HepG2 (cell line): ENCODE data around the gene P2RX3. TPM values are rescaled to one million over a fixed set of nuclear protein-coding genes. Genes with fewer than 3 reads are reported as not detected.

Source experiments
- ATAC-seq: fragments of 200-7000 bp; cut with Tn5 transposase; 3 replicates; pipeline ENCODE4 v1.9.1; 2020; ENCODE audit warnings: mild to moderate bottlenecking, moderate library complexity
- BruUV-seq: library from RNA; stranded (reverse); fragments of 400-500 nt; replicated peaks from 2 replicates; lab custom pipeline; 2021; lab: Mats Ljungman, UMichigan
- CTCF ChIA-PET: fragments of 300-600 bp; formaldehyde crosslinking; extraction: SDS; loops from one replicate; lab custom pipeline; 2021; ENCODE audit warnings: low total read pairs, inconsistent platforms, low intra/inter-chr PET ratio; lab: Yijun Ruan, JAX
- POLR2A ChIA-PET: fragments of 350-600 bp; sonication (Branson Sonifier 250); formaldehyde crosslinking; loops from one replicate; lab custom pipeline; 2020; ENCODE audit warnings: antibody characterized with exemption, inconsistent platforms; lab: Yijun Ruan, JAX
- DNase-seq: peaks from one replicate; pipeline ENCODE4 v3.0.0-alpha.2; 2015; ENCODE audit warnings: low spot score
- FAIRE-seq: peaks from 3 replicates; lab custom pipeline; 2011; peaks lifted over from hg19 to GRCh38; lab: Jason Lieb, UNC
- H2AFZ ChIP-seq: one replicate; pipeline ENCODE4 v1.6.1; 2011; ENCODE audit warnings: low read length, inconsistent platforms
- H3K27ac ChIP-seq: fragments of 300-600 bp; 3 replicates; pipeline ENCODE4 v1.8.0; 2011; ENCODE audit warnings: mixed run types, mild to moderate bottlenecking, mixed read lengths, low read length, inconsistent platforms; ENCODE audit not compliant: insufficient read depth; ENCODE audit errors: extremely low read length
- H3K27me3 ChIP-seq, 2 experiments: fragments of 200-600 bp in 1 of 2; 2 replicates in 1 of 2; 3 replicates in 1 of 2; pipeline versions ENCODE4 v1.6.0 to v1.8.0; 2011; ENCODE audit warnings: low read length in 2 of 2, mild to moderate bottlenecking in 2 of 2, moderate library complexity in 2 of 2, inconsistent platforms in 1 of 2; ENCODE audit not compliant: insufficient read depth in 2 of 2, control insufficient read depth in 1 of 2
- H3K36me3 ChIP-seq, 2 experiments: fragments of 200-600 bp in 1 of 2; replicated peaks in 1 of 2; 2 replicates in 1 of 2; 3 replicates in 1 of 2; pipeline versions ENCODE4 v1.5.1 to v1.8.0; 2011; ENCODE audit warnings: low read length in 2 of 2, inconsistent platforms in 1 of 2; ENCODE audit not compliant: insufficient read depth in 2 of 2, control insufficient read depth in 1 of 2
- H3K4me1 ChIP-seq: 2 replicates; pipeline ENCODE4 v1.5.1; 2012; ENCODE audit warnings: low read length, inconsistent platforms; ENCODE audit not compliant: insufficient read depth
- H3K4me2 ChIP-seq: 2 replicates; pipeline ENCODE4 v1.6.0; 2011; ENCODE audit warnings: low read depth, low read length, inconsistent platforms
- H3K4me3 ChIP-seq, 3 experiments: fragments of 200-600 bp in 1 of 3; sonication (generic), shearing (Covaris generic) in 1 of 3; replicated peaks in 1 of 3; 2 replicates each; pipeline ENCODE4 v1.5.1; 2011 to 2016; ENCODE audit warnings: low read length in 3 of 3, inconsistent platforms in 2 of 3, low read depth in 2 of 3, mild to moderate bottlenecking in 2 of 3, control low read depth in 1 of 3, mixed read lengths in 1 of 3; ENCODE audit not compliant: insufficient read depth in 1 of 3
- H3K79me2 ChIP-seq: one replicate; pipeline ENCODE4 v1.6.1; 2011; ENCODE audit warnings: low read length, inconsistent platforms; ENCODE audit not compliant: insufficient read depth
- H3K9ac ChIP-seq: 2 replicates; pipeline ENCODE4 v1.6.0; 2011; ENCODE audit warnings: mild to moderate bottlenecking, low read depth, low read length, inconsistent platforms; ENCODE audit not compliant: insufficient read depth
- H3K9me3 ChIP-seq: 2 replicates; pipeline ENCODE4 v1.5.1; 2012; ENCODE audit warnings: mild to moderate bottlenecking, low read length
- H4K20me1 ChIP-seq: 2 replicates; pipeline ENCODE4 v1.6.0; 2011; ENCODE audit warnings: inconsistent platforms, mild to moderate bottlenecking, low read length, moderate library complexity; ENCODE audit not compliant: insufficient read depth
- AGO1 ChIP-seq: fragments of 200-400 bp; formaldehyde crosslinking; IDR thresholded peaks from 2 replicates; pipeline ENCODE4 v1.6.1; 2017; ENCODE audit warnings: mild to moderate bottlenecking, low read depth, low read length, moderate library complexity; ENCODE audit not compliant: poor library complexity, severe bottlenecking
- BRCA1 ChIP-seq: sonication (generic); formaldehyde crosslinking; IDR thresholded peaks from 2 replicates; pipeline ENCODE4 v1.4.0; 2020; ENCODE audit warnings: missing genetic modification reagents
- CBX5 ChIP-seq: sonication (generic); formaldehyde crosslinking; IDR thresholded peaks from 2 replicates; pipeline ENCODE4 v1.4.0; 2020; ENCODE audit warnings: missing genetic modification reagents, borderline replicate concordance
- EED ChIP-seq: sonication (generic); formaldehyde crosslinking; IDR thresholded peaks from 2 replicates; pipeline ENCODE4 v1.5.0; 2020; ENCODE audit warnings: mild to moderate bottlenecking, missing genetic modification reagents
- ESRRA ChIP-seq: sonication (generic); formaldehyde crosslinking; IDR thresholded peaks from 2 replicates; pipeline ENCODE4 v1.5.1; 2020; ENCODE audit warnings: mild to moderate bottlenecking, low read depth, missing genetic modification reagents
- MIER3 ChIP-seq: IDR thresholded peaks from 2 replicates; pipeline ENCODE4 v1.6.1; 2016; ENCODE audit warnings: missing compliant biosample characterization, borderline replicate concordance
- NFATC3 ChIP-seq: sonication (generic); formaldehyde crosslinking; IDR thresholded peaks from 2 replicates; pipeline ENCODE4 v1.5.1; 2020; ENCODE audit warnings: mild to moderate bottlenecking, missing genetic modification reagents
- POLR2AphosphoS5 ChIP-seq: IDR thresholded peaks from 2 replicates; pipeline ENCODE4 v1.6.1; 2012; ENCODE audit warnings: low read depth, low read length
- RBFOX2 ChIP-seq: fragments of 200-400 bp; formaldehyde crosslinking; IDR thresholded peaks from 2 replicates; pipeline ENCODE4 v1.6.1; 2017; ENCODE audit warnings: low read depth, mild to moderate bottlenecking, low read length
- RNF219 ChIP-seq: sonication (generic); formaldehyde crosslinking; IDR thresholded peaks from 2 replicates; pipeline ENCODE4 v1.5.0; 2020; ENCODE audit warnings: mild to moderate bottlenecking, missing genetic modification reagents
- ZBTB7B ChIP-seq: sonication (generic); formaldehyde crosslinking; IDR thresholded peaks from 2 replicates; pipeline ENCODE4 v1.4.0; 2020; ENCODE audit warnings: missing genetic modification reagents
- ZNF234 ChIP-seq: sonication (generic); formaldehyde crosslinking; conservative IDR thresholded peaks from 2 replicates; pipeline ENCODE4 v1.5.1; 2020; ENCODE audit warnings: mild to moderate bottlenecking, missing genetic modification reagents
- ZNF367 ChIP-seq: sonication (generic); formaldehyde crosslinking; IDR thresholded peaks from 2 replicates; pipeline ENCODE4 v1.4.0; 2020; ENCODE audit warnings: missing genetic modification reagents, borderline replicate concordance
- ZNF746 ChIP-seq: sonication (generic); formaldehyde crosslinking; IDR thresholded peaks from 2 replicates; pipeline ENCODE4 v1.8.0; 2022; ENCODE audit warnings: mild to moderate bottlenecking, missing genetic modification reagents
- ZNF878 ChIP-seq: sonication (generic); formaldehyde crosslinking; IDR thresholded peaks from 2 replicates; pipeline ENCODE4 v1.8.1; 2023; ENCODE audit warnings: mild to moderate bottlenecking, missing genetic modification reagents, moderate library complexity
- WGBS: methylation state at CpG from one replicate; pipeline ENCODE4 v1.1.6; 2017; ENCODE audit warnings: low lambda C conversion rate; 5-methylcytosine and 5-hydroxymethylcytosine counted together
- in situ Hi-C: cut with HindIII; loops from 2 replicates; pipeline ENCODE4 v1.10.0; 2017; ENCODE audit warnings: low pct_unique_long_range_greater_than_20kb; ENCODE audit not compliant: extremely low pct_ligation_motif_present
- intact Hi-C: fragments of 100-400 bp; cut with micrococcal nuclease; formaldehyde crosslinking; loops from one replicate; pipeline ENCODE4 v1.10.0; 2022; ENCODE audit not compliant: unreplicated experiment
- polyA plus RNA-seq, 8 experiments: library from polyadenylated mRNA; depleted of rRNA in 3 of 8; stranded (reverse) in 7 of 8; unstranded in 1 of 8; fragments of >200 nt; fragmentation: Illumina TruSeq in 4 of 8; extraction: Trizol in 4 of 8; gene quantifications; 2 replicates each; pipeline versions ENCODE4 v1.2.1 to v1.2.3, GENCODE V29; 2011 to 2016; ENCODE audit warnings: low read depth in 4 of 8, missing spikeins in 1 of 8, mixed read lengths in 1 of 8; ENCODE audit not compliant: insufficient read depth in 1 of 8
- total RNA-seq, 5 experiments: library from RNA; depleted of rRNA; stranded (reverse); fragments of >200 nt; fragmentation: Illumina TruSeq; extraction: Trizol; gene quantifications; 2 replicates each; pipeline ENCODE4 v1.2.3, GENCODE V29; 2016; ENCODE audit warnings: low read depth in 1 of 5
- TF ChIP-seq, protein P1 (sequence below): IDR thresholded peaks from 2 replicates; pipeline ENCODE4 v1.6.1; 2018; ENCODE audit warnings: missing genetic modification reagents, mild to moderate bottlenecking, missing compliant biosample characterization

The P2RX3 gene
- total and polyA plus RNA-seq, 2 of the 13 experiments (the other 11 are each of a cell fraction or from before 2014, with no cell fraction given), result 0.08 TPM; not detected in 1

DNA sequence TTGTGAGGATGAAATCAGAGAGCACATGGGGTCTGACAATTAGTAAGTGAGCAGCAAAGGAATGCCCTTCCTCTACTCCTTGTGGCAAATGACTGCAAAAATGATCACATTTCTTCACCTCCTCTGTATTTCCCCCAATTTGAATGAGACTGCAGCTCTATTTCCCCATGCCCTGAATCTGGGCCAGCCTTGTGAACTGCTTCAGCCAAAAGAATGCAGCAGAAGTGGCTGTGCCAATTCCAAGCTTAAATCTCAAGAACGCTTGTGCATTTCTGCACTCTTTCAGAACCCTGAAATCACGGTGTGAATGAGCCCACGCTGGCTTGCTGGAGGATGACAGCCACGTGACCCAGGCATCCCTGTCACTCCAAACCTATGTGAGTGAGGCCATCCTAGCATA lies 78.9 kb downstream of the P2RX3 start:
- Histone ChIP-seq H3K36me3 (no peaks in the 10 kb centered on the region), H3K9me3 (no peaks in the 10 kb centered on the region), H3K4me1 (no peaks in the 10 kb centered on the region), H4K20me1 (no peaks in the 10 kb centered on the region), H3K4me2 (no peak overlapping the region), H2AFZ (no peak overlapping the region), H3K9ac (no peak overlapping the region), H3K27me3 (peaks cover 0 to 6% of the 10 kb centered on the region in 2 experiments; a peak in 2 of 5 replicates), H3K4me3 (no peak overlapping the region), H3K79me2 (no peaks in the 10 kb centered on the region), H3K27ac (no peak overlapping the region)
- TF ChIP-seq ZNF878 (CRISPR knock-in tag), result no peak
- no peak for TF ChIP-seq RNF219 (CRISPR knock-in tag)
- no peak for TF ChIP-seq CBX5
- TF ChIP-seq, protein P1, sequence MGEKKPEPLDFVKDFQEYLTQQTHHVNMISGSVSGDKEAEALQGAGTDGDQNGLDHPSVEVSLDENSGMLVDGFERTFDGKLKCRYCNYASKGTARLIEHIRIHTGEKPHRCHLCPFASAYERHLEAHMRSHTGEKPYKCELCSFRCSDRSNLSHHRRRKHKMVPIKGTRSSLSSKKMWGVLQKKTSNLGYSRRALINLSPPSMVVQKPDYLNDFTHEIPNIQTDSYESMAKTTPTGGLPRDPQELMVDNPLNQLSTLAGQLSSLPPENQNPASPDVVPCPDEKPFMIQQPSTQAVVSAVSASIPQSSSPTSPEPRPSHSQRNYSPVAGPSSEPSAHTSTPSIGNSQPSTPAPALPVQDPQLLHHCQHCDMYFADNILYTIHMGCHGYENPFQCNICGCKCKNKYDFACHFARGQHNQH (CRISPR knock-in tag), result no peak
- TF ChIP-seq AGO1, result no peak
- no peak for TF ChIP-seq ZNF367 (CRISPR knock-in tag)
- TF ChIP-seq ZBTB7B (CRISPR knock-in tag), result no peak
- no peak for TF ChIP-seq ESRRA (CRISPR knock-in tag)
- TF ChIP-seq MIER3, result no peak
- TF ChIP-seq POLR2AphosphoS5, result no peak
- no peak for TF ChIP-seq NFATC3
- no peak for TF ChIP-seq RBFOX2
- TF ChIP-seq ZNF234 (CRISPR knock-in tag), result no peak
- no peak for TF ChIP-seq BRCA1 (CRISPR knock-in tag)
- TF ChIP-seq ZNF746 (CRISPR knock-in tag), result no peak
- TF ChIP-seq EED (CRISPR knock-in tag), result no peak
- ChIA-PET POLR2A (no interaction called here), CTCF (no interaction called here)
- DNase-seq, result no peak
- WGBS, result 42% methylated on average over 4 of the region's 4 CpGs
- BruUV-seq, result no TSS peak
- in situ Hi-C loops, result no loop called here
- intact Hi-C loops, result no loop called here
- no peak for FAIRE-seq
- no peak for ATAC-seq
